ENCODE data around the gene SRL. TPM values are rescaled to one million over a fixed set of nuclear protein-coding genes. Genes with fewer than 3 reads are reported as not detected.

The SRL gene
- total RNA-seq, 4 donors from 2014 or later = 0.16 to 1.4 (median 0.52) TPM

DNA sequence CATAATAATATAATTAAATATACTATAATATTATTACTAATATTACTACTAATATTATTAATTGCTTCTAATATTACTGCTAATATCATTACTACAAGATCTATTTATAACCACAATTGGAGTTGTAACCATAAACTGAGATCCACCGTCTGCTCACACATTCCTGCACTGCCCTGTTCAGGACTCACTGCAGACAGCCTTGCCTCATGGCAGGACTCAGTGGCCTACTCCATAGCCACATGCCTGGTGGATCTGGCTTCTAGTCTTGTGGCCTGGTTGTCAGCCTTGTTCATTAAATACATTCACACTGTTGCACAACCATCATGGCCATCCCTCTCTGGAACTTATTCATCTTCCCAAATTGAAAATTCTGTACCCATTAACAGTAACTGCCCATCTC is 48.0 kb downstream of the SRL start:
- no peak overlapping the region for H3K27ac ChIP-seq
- DNase-seq (ENCODE audit: low spot score in 2 of 2) = no peak
- H3K4me3 ChIP-seq = no peak overlapping the region

GRCh38 chr16:4192206-4192605 is 49.7 kb downstream of the SRL start:
- H3K9me3 ChIP-seq = no peaks in the 10 kb centered on the region
- TF ChIP-seq, protein P1, sequence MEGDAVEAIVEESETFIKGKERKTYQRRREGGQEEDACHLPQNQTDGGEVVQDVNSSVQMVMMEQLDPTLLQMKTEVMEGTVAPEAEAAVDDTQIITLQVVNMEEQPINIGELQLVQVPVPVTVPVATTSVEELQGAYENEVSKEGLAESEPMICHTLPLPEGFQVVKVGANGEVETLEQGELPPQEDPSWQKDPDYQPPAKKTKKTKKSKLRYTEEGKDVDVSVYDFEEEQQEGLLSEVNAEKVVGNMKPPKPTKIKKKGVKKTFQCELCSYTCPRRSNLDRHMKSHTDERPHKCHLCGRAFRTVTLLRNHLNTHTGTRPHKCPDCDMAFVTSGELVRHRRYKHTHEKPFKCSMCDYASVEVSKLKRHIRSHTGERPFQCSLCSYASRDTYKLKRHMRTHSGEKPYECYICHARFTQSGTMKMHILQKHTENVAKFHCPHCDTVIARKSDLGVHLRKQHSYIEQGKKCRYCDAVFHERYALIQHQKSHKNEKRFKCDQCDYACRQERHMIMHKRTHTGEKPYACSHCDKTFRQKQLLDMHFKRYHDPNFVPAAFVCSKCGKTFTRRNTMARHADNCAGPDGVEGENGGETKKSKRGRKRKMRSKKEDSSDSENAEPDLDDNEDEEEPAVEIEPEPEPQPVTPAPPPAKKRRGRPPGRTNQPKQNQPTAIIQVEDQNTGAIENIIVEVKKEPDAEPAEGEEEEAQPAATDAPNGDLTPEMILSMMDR (IDR thresholded peaks at IDR 0.05) = no peak
- TF ChIP-seq POLR2A (IDR thresholded peaks at IDR 0.05) (no peak), EP300 (IDR thresholded peaks at IDR 0.05) (no peak), POLR2AphosphoS5 (IDR thresholded peaks at IDR 0.05) (no peak)
- WGBS = 95% methylated on average over 14 of the region's 14 CpGs

More for the DNA sequence above, 48.0 kb downstream of the SRL start:
- Histone ChIP-seq H3K9me3 (no peaks in the 10 kb centered on the region), H3K4me1 (no peaks in the 10 kb centered on the region), H3K36me3 (no peaks in the 10 kb centered on the region), H3K27me3 (no peaks in the 10 kb centered on the region)
- TF ChIP-seq POLR2AphosphoS5 (IDR thresholded peaks at IDR 0.05) = no peak
- no peak for TF ChIP-seq EP300 (IDR thresholded peaks at IDR 0.05)
- TF ChIP-seq, protein P1 (IDR thresholded peaks at IDR 0.05) = no peak
- no peak for TF ChIP-seq POLR2A (IDR thresholded peaks at IDR 0.05)
- 84% methylated on average over 1 of the region's 1 CpG for WGBS

DNA sequence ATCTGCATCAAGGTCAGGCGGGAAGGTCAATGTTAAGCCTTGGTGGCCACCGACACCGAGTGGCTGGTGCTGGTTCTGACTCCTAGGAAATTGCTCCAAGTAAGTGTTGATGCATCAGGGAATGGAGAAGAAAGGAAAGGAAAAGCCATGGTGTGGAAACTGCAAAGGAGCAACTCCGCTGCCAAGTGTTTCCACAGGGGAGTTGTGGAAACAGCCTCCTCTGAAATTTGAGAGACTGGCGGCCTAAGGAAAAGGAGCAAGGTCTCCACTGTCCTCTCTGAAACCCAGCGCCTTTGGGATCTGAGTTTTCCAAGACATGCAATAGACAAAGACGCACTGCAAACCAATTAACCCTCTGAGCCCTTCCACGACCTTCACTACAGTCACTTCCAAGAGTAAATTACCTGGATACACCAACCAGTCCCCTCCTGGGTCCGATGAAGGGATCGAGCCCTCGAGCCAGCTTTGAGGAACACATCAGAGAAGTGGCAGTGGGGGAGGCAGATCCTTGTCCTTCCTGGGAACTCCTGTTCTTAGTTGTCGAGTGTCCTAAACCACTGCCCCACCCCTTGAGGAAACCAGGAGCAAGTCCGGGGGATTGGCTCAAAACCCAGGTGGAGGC is 51.1 kb downstream of the SRL start:
- TF ChIP-seq POLR2AphosphoS5 (IDR thresholded peaks at IDR 0.05) = no peak
- TF ChIP-seq POLR2A (IDR thresholded peaks at IDR 0.05) = no peak
- no peak for TF ChIP-seq EP300 (IDR thresholded peaks at IDR 0.05)
- TF ChIP-seq, protein P1 (IDR thresholded peaks at IDR 0.05) = no peak
- Histone ChIP-seq H3K27ac (no peak overlapping the region), H3K4me1 (no peaks in the 10 kb centered on the region), H3K36me3 (no peaks in the 10 kb centered on the region), H3K27me3 (no peaks in the 10 kb centered on the region), H3K9me3 (no peaks in the 10 kb centered on the region), H3K4me3 (no peak overlapping the region)
- DNase-seq (ENCODE audit: low spot score in 2 of 2) = no peak
- WGBS = 86% methylated on average over 12 of the region's 13 CpGs

More at GRCh38 chr16:4192206-4192605, 49.7 kb downstream of the SRL start:
- H3K27me3 ChIP-seq = no peaks in the 10 kb centered on the region
- no peaks in the 10 kb centered on the region for H3K36me3 ChIP-seq
- DNase-seq (ENCODE audit: low spot score in 2 of 2) = no peak
- no peaks in the 10 kb centered on the region for H3K4me1 ChIP-seq
- no peak overlapping the region for H3K4me3 ChIP-seq
- no peak overlapping the region for H3K27ac ChIP-seq

DNA sequence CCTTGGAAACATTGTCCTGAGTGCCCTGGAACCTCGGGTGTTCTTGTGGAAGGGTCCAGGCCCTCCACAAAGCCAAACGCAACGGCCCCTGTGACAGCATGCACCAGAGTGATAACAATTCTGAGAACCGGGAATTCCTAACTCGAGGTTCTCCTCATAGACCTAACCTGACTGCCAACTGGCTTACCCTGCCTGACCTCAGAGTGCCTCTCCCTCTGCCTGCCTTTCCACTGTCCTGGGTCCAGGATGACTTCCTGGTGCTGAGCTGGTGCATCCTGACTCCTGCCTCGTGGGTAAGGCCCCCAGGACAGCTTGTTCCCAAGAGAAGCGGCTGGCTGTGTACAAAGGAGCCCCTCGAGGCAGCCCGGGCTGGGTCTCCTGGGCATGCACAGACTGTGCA is 51.8 kb downstream of the SRL start:
- WGBS = 67% methylated on average over 5 of the region's 9 CpGs
- DNase-seq (ENCODE audit: low spot score in 2 of 2) = no peak
- TF ChIP-seq POLR2A (IDR thresholded peaks at IDR 0.05) = no peak
- TF ChIP-seq POLR2AphosphoS5 (IDR thresholded peaks at IDR 0.05) = no peak
- TF ChIP-seq, protein P1 (IDR thresholded peaks at IDR 0.05) = no peak
- no peak for TF ChIP-seq EP300 (IDR thresholded peaks at IDR 0.05)
- Histone ChIP-seq H3K36me3 (no peaks in the 10 kb centered on the region), H3K27ac (no peak overlapping the region), H3K9me3 (no peaks in the 10 kb centered on the region), H3K4me3 (no peak overlapping the region), H3K4me1 (no peaks in the 10 kb centered on the region), H3K27me3 (no peaks in the 10 kb centered on the region)

DNA sequence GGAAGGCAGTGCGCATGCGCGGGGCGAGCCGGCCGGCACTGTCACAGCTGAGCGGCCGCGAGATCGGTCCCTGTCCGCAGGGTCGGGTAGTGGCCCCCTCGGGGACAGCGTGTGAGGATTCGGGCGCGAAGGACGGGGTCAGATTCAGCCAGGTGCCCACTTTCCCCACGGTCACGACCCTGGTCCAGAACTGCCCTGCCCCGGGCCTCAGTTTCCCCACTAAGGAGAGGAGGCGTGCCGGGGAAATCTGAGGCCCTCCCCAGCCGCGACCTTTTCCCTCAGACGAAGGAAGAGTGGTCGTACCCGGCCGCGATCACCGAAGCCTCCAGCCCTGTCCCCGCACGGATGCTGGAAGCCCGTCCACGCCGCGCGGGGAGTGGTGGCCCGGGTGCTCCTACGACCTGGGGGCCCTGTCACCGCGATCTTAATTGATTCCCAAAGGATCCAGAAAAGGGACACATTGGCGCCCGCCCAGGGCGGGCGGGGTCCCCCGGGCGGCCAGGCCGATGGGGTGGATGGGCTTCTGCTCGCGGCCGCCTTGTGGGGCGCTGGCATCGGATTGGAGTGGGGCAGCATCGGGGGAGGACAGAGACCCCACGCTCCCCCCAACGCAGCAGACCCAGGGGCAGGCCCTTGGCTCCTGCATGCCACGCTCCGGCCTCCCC is 57.7 kb downstream of the SRL start:
- H3K27me3 ChIP-seq = no peaks in the 10 kb centered on the region
- H3K9me3 ChIP-seq = no peaks in the 10 kb centered on the region
- TF ChIP-seq POLR2A (IDR thresholded peaks at IDR 0.05) = no peak
- no peak for TF ChIP-seq EP300 (IDR thresholded peaks at IDR 0.05)
- TF ChIP-seq, protein P1 (IDR thresholded peaks at IDR 0.05) = no peak
- no peak for TF ChIP-seq POLR2AphosphoS5 (IDR thresholded peaks at IDR 0.05)
- 43% methylated on average over 17 of the region's 59 CpGs for WGBS
- no peak for DNase-seq (ENCODE audit: low spot score in 2 of 2)
- H3K4me3 ChIP-seq = peak overlapping the region; percentile 88
- H3K4me1 ChIP-seq = peaks cover 27% of the 10 kb centered on the region
- no peaks in the 10 kb centered on the region for H3K36me3 ChIP-seq
- H3K27ac ChIP-seq = peak overlapping the region; percentile 99

Measured in suprapubic skin (tissue), 4 donors.